Bronchial epithelial cell (primary cell): ENCODE measurements around the gene CDK14. TPM values are rescaled to one million over a fixed set of nuclear protein-coding genes. Genes with fewer than 3 reads are reported as not detected.

Experiments
- DNase-seq: peaks from one replicate; pipeline ENCODE4 v3.0.0-alpha.2; 2010; ENCODE audit warnings: low read depth
- FAIRE-seq: peaks from 2 replicates; lab custom pipeline; 2011; peaks lifted over from hg19 to GRCh38; lab: Jason Lieb, UNC
- H3K27me3 ChIP-seq: 2 replicates; pipeline ENCODE4 v1.5.1; 2011; ENCODE audit warnings: low read length; ENCODE audit not compliant: control insufficient read depth, insufficient read depth
- H3K36me3 ChIP-seq: 2 replicates; pipeline ENCODE4 v1.5.1; 2011; ENCODE audit warnings: low read length; ENCODE audit not compliant: control insufficient read depth, insufficient read depth
- H3K4me3 ChIP-seq: 2 replicates; pipeline ENCODE4 v1.5.1; 2011; ENCODE audit warnings: mild to moderate bottlenecking, low read depth, low read length, control low read depth
- CTCF ChIP-seq: IDR thresholded peaks from 2 replicates; pipeline ENCODE4 v1.5.1; 2011; ENCODE audit warnings: mild to moderate bottlenecking, moderate library complexity, low read length, control low read depth, inconsistent platforms; ENCODE audit not compliant: insufficient read depth, severe bottlenecking
- total RNA-seq: library from RNA; depleted of rRNA; stranded (reverse); fragments of >200 nt; gene quantifications from 2 replicates; pipeline ENCODE4 v1.2.1, GENCODE V29; 2014

CDK14 gene
- total RNA-seq, 1 donor from 2014 or later = 8.7 TPM

- H3K36me3 ChIP-seq = no peaks in the 10 kb centered on the region
- DNase-seq (no peak), FAIRE-seq (no peak)
- H3K4me3 ChIP-seq = no peak overlapping the region
- no peaks in the 10 kb centered on the region for H3K27me3 ChIP-seq
- no peak for TF ChIP-seq CTCF
Measured at GRCh38 chr7:91198371-91198770, 602.2 kb downstream of the CDK14 start.

- Histone ChIP-seq H3K36me3 (no peaks in the 10 kb centered on the region), H3K27me3 (no peaks in the 10 kb centered on the region), H3K4me3 (no peak overlapping the region)
- FAIRE-seq (no peak), DNase-seq (no peak)
- no peak for TF ChIP-seq CTCF
Measured at GRCh38 chr7:91199601-91200000, 603.5 kb downstream of the CDK14 start.

GRCh38 chr7:91201442-91202113, 605.5 kb downstream of the CDK14 start:
- Histone ChIP-seq H3K27me3 (no peaks in the 10 kb centered on the region), H3K4me3 (no peak overlapping the region), H3K36me3 (no peaks in the 10 kb centered on the region)
- FAIRE-seq = no peak
- no peak for TF ChIP-seq CTCF
- no peak for DNase-seq

GRCh38 chr7:91206361-91206960, 610.3 kb downstream of the CDK14 start:
- DNase-seq (no peak), FAIRE-seq (no peak)
- Histone ChIP-seq H3K27me3 (no peaks in the 10 kb centered on the region), H3K36me3 (no peaks in the 10 kb centered on the region), H3K4me3 (no peak overlapping the region)
- TF ChIP-seq CTCF = no peak

GRCh38 chr7:91212582-91212981, 616.5 kb downstream of the CDK14 start:
- Histone ChIP-seq H3K4me3 (no peak overlapping the region), H3K27me3 (no peaks in the 10 kb centered on the region), H3K36me3 (no peaks in the 10 kb centered on the region)
- TF ChIP-seq CTCF = no peak
- no peak for FAIRE-seq
- DNase-seq = no peak
